Endometrial microvascular endothelial cells (primary cell): ENCODE measurements around the gene EEF1A1. TPM values are rescaled to one million over a fixed set of nuclear protein-coding genes. Genes with fewer than 3 reads are reported as not detected.
"Not testable (repeated sequence)": the region's sequence is repeated elsewhere in the genome, so short reads cannot be mapped to it uniquely, and the experiment has no call there.

Source experiments
- in situ Hi-C: cut with HindIII; loops from 2 replicates; pipeline ENCODE4 v1.10.0; 2017; ENCODE audit warnings: low sequenced_read_pairs, low pct_unique_long_range_greater_than_20kb; ENCODE audit errors: inconsistent ontology term
- total RNA-seq: library from RNA; depleted of rRNA; stranded (reverse); fragments of >200 nt; gene quantifications from one replicate; pipeline ENCODE4 v1.2.3, GENCODE V29; 2015; ENCODE audit errors: inconsistent ontology term

Gene EEF1A1
- 10,343 TPM for total RNA-seq

GRCh38 chr6:73520688-73521350 lies at the start of gene EEF1A1:
EEF1A1 (minus strand) TSS chr6:73521032; CDS start chr6:73520026, 1,006 bp downstream.
- in situ Hi-C loops, result no loop called here

GRCh38 chr6:73569121-73569520 lies 48.3 kb upstream of the EEF1A1 start:
- in situ Hi-C loops, result no loop called here

DNA sequence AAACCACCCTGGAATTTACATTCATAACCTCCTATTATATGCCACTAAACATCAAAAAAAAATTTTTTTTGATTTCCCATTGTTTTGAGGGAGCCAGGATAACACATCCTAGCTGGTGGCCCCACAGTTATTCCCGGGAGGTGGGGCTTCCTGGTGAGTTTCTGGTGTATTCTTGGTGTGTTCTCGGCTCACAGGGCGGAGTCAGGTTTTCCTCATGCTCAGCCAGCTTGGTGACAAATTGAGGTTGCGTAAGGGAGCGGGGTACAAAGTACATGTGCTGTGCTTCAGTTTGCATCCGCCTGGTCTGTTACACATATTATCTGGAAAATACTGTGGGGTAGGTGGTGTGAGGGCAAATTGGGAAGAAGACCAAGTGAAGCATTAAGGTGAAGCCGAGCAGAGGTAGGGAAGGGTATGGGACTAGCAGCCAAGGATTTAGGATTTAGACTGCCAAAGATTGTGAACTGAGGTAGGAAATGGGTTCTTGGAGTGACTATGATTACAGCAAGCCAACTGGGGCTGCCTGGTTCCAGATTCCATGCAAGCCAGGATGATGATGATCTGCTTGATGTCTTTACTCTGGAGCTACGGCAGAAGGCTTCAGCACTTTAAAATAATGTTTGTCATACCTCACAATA lies 46.2 kb upstream of the EEF1A1 start:
- in situ Hi-C loops, result no loop called here

DNA sequence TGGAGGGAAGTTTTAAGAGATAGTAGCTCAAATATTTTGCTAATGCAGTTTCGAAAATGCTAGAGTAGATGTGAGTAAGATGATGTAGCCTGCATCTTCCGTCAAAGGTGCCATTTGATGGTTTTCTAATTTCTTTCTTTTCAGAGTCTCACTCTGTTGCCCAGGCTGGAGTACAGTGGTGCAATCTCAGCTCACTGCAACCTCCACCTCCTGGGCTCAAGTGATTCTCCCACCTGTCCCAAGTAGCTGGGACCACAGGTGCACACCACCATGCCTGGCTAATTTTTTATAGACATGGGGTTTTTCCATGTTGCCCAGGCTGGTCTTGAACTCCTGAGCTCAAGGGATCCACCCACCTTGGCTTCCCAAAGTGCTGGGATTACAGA lies 45.6 kb upstream of the EEF1A1 start:
- in situ Hi-C loops, result not testable (repeated sequence)

- in situ Hi-C loops, result no loop called here
These were observed 45.1 kb upstream of the EEF1A1 start for GRCh38 chr6:73565767-73566485.

GRCh38 chr6:73564578-73565345 lies 43.9 kb upstream of the EEF1A1 start:
- in situ Hi-C loops, result no loop called here

GRCh38 chr6:73562558-73562957 lies 41.7 kb upstream of the EEF1A1 start:
- in situ Hi-C loops, result no loop called here

GRCh38 chr6:73560853-73561407 lies 40.1 kb upstream of the EEF1A1 start:
- in situ Hi-C loops, result no loop called here

- in situ Hi-C loops, result no loop called here
These were observed 39.4 kb upstream of the EEF1A1 start for GRCh38 chr6:73560182-73560732.

- in situ Hi-C loops, result not testable (repeated sequence)
These were observed 38.6 kb upstream of the EEF1A1 start for GRCh38 chr6:73559399-73559794.

- in situ Hi-C loops, result no loop called here
These were observed 38.0 kb upstream of the EEF1A1 start for GRCh38 chr6:73558624-73559398.

DNA sequence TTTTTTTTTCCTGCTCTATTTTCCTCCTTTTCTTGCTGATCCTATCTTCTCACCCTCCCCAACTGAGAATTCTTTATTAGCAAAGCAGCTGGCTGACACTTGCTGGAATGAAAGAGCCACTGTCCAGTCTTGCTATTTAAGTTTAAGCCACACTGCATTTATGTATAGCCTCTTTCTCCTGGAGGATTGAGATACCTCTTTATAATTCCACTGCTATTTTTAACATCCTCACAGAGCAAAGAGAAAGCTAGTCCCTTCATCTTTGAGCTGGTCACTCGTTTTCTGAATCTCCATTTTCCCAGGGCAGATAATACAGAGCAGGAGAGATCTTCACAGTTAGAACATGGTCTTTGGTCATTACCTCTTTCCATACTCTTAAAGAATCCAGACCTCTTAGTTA lies 36.0 kb upstream of the EEF1A1 start:
- in situ Hi-C loops, result no loop called here

- in situ Hi-C loops, result not testable (repeated sequence)
These were observed 34.6 kb upstream of the EEF1A1 start for GRCh38 chr6:73555380-73555949.

GRCh38 chr6:73551115-73551514 lies 30.3 kb upstream of the EEF1A1 start:
- in situ Hi-C loops, result not testable (repeated sequence)

- in situ Hi-C loops, result no loop called here
These were observed 27.9 kb upstream of the EEF1A1 start for GRCh38 chr6:73548458-73549446.

DNA sequence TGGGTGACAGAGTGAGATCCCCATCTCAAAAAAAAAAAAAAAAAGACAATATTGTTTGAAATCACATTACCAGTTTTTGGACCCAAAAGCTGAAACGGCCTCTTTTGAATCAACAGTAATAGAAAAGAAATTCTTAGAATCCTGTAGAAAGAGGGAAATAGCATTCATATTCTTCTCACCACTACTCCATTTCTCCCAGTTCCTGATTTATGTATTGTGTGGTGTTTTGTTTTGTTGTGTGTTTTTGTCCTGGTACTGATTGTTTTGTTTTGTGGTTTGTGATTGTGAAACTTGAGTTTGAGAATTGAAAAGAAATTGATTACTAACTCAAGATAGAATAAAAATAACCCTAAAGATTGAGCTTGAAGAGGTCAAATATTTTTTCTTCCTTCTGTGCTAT lies 26.2 kb upstream of the EEF1A1 start:
- in situ Hi-C loops, result no loop called here

GRCh38 chr6:73542891-73543290 lies 22.1 kb upstream of the EEF1A1 start:
- in situ Hi-C loops, result no loop called here
